UCSD-AML1 (cell line): ENCODE measurements around the gene KDM1A.

Experiments used
- DNase-seq: peaks from one replicate; lab custom pipeline; 2025; ENCODE audit not compliant: unreplicated experiment; lab: John Stamatoyannopoulos, UW

KDM1A gene

GRCh38 chr1:23103001-23103889 lies 84.0 kb downstream of the KDM1A start:
- no peak for DNase-seq

- DNase-seq = no peak
Observed at GRCh38 chr1:23108918-23109533, 89.8 kb downstream of the KDM1A start.

GRCh38 chr1:23110391-23110790 lies 91.1 kb downstream of the KDM1A start:
- no peak for DNase-seq

GRCh38 chr1:23111600-23112535 lies 92.6 kb downstream of the KDM1A start:
- no peak for DNase-seq

- DNase-seq = no peak
Observed at GRCh38 chr1:23114424-23115079, 95.3 kb downstream of the KDM1A start.

- no peak for DNase-seq
Observed at GRCh38 chr1:23116216-23116836, 97.1 kb downstream of the KDM1A start.

- no peak for DNase-seq
Observed at GRCh38 chr1:23116921-23117699, 97.8 kb downstream of the KDM1A start.

GRCh38 chr1:23118407-23118806 lies 99.1 kb downstream of the KDM1A start:
- no peak for DNase-seq

GRCh38 chr1:23118957-23119792 lies 99.9 kb downstream of the KDM1A start:
- no peak for DNase-seq

GRCh38 chr1:23120383-23120782 lies 101.1 kb downstream of the KDM1A start:
- no peak for DNase-seq

- no peak for DNase-seq
Observed at GRCh38 chr1:23122023-23122748, 102.9 kb downstream of the KDM1A start.

- DNase-seq = no peak
Observed at GRCh38 chr1:23122796-23123195, 103.5 kb downstream of the KDM1A start.

GRCh38 chr1:23123528-23123927 lies 104.3 kb downstream of the KDM1A start:
- DNase-seq = no peak

GRCh38 chr1:23124259-23125026 lies 105.2 kb downstream of the KDM1A start:
- DNase-seq = no peak

- no peak for DNase-seq
Observed at GRCh38 chr1:23125489-23125888, 106.2 kb downstream of the KDM1A start.

GRCh38 chr1:23126200-23126599 lies 106.9 kb downstream of the KDM1A start:
- DNase-seq = no peak

- DNase-seq = no peak
Observed at GRCh38 chr1:23126801-23127200, 107.5 kb downstream of the KDM1A start.
